IMR-90 (cell line): Measurements from ENCODE around the gene DCUN1D4. TPM values are rescaled to one million over a fixed set of nuclear protein-coding genes. Genes with fewer than 3 reads are reported as not detected.

Source experiments
- ATAC-seq: fragments of 200-7000 bp; cut with Tn5 transposase; 2 replicates; pipeline ENCODE4 v1.9.1; 2020; ENCODE audit warnings: low read depth, mild to moderate bottlenecking, moderate library complexity
- BruUV-seq: library from RNA; stranded (reverse); fragments of 400-500 nt; replicated peaks from 2 replicates; lab custom pipeline; 2021; lab: Mats Ljungman, UMichigan
- CTCF ChIA-PET: fragments of 300-600 bp; formaldehyde crosslinking; extraction: SDS; loops from one replicate; lab custom pipeline; 2021; ENCODE audit warnings: antibody characterized with exemption; lab: Yijun Ruan, JAX
- POLR2A ChIA-PET: fragments of 300-600 bp; sonication (Branson Sonifier 250); formaldehyde crosslinking; loops from one replicate; lab custom pipeline; 2022; ENCODE audit warnings: antibody characterized with exemption; ENCODE audit not compliant: unreplicated experiment; lab: Charles Lee
- DNase-seq: peaks from one replicate; pipeline ENCODE4 v3.0.0; 2013
- H2AFZ ChIP-seq: replicated peaks from 2 replicates; pipeline ENCODE3; 2013; ENCODE audit warnings: low read length, mild to moderate bottlenecking; ENCODE audit not compliant: poor library complexity
- H2AK5ac ChIP-seq: 2 replicates; pipeline ENCODE4 v1.6.1; 2013; ENCODE audit warnings: low read depth, low read length, inconsistent platforms
- H2AK9ac ChIP-seq: replicated peaks from 2 replicates; pipeline ENCODE3; 2013; ENCODE audit warnings: mild to moderate bottlenecking, low read depth, low read length, moderate library complexity; ENCODE audit not compliant: poor library complexity
- H2BK120ac ChIP-seq: 2 replicates; pipeline ENCODE4 v1.6.1; 2013; ENCODE audit warnings: low read depth, low read length, inconsistent platforms
- H2BK15ac ChIP-seq: 3 replicates; pipeline ENCODE4 v1.6.1; 2013; ENCODE audit warnings: low read depth, low read length, inconsistent platforms
- H2BK20ac ChIP-seq: 2 replicates; pipeline ENCODE4 v1.6.1; 2013; ENCODE audit warnings: low read depth, mild to moderate bottlenecking, inconsistent platforms, low read length, moderate library complexity
- H2BK5ac ChIP-seq: 2 replicates; pipeline ENCODE4 v1.6.1; 2013; ENCODE audit warnings: mild to moderate bottlenecking, low read depth, low read length, inconsistent platforms; ENCODE audit not compliant: poor library complexity, severe bottlenecking
- H3K14ac ChIP-seq: replicated peaks from 2 replicates; pipeline ENCODE4 v1.6.1; 2013; ENCODE audit warnings: low read depth, low read length, inconsistent platforms
- H3K18ac ChIP-seq: 2 replicates; pipeline ENCODE4 v1.6.1; 2013; ENCODE audit warnings: low read depth, low read length, control low read depth
- H3K23ac ChIP-seq: 2 replicates; pipeline ENCODE4 v1.6.1; 2013; ENCODE audit warnings: low read depth, low read length, inconsistent platforms
- H3K27ac ChIP-seq: 2 replicates; pipeline ENCODE4 v1.5.1; 2013; ENCODE audit warnings: mild to moderate bottlenecking, control low read depth, low read length; ENCODE audit not compliant: insufficient read depth
- H3K27me3 ChIP-seq: 2 replicates; pipeline ENCODE4 v1.6.1; 2013; ENCODE audit warnings: low read length; ENCODE audit not compliant: control insufficient read depth, insufficient read depth
- H3K36me3 ChIP-seq: 2 replicates; pipeline ENCODE4 v1.6.1; 2013; ENCODE audit warnings: low read length, mixed read lengths; ENCODE audit not compliant: control insufficient read depth, insufficient read depth
- H3K4ac ChIP-seq: 2 replicates; pipeline ENCODE4 v1.6.1; 2013; ENCODE audit warnings: low read depth, low read length, inconsistent platforms
- H3K4me1 ChIP-seq: 2 replicates; pipeline ENCODE4 v1.6.1; 2013; ENCODE audit warnings: low read length, mixed read lengths; ENCODE audit not compliant: control insufficient read depth, insufficient read depth
- H3K4me2 ChIP-seq: 2 replicates; pipeline ENCODE4 v1.6.1; 2013; ENCODE audit warnings: low read depth, mild to moderate bottlenecking, control low read depth, low read length, moderate library complexity
- H3K4me3 ChIP-seq: 2 replicates; pipeline ENCODE4 v1.5.1; 2013; ENCODE audit warnings: low read depth, mild to moderate bottlenecking, control low read depth, low read length, moderate library complexity; ENCODE audit not compliant: insufficient read depth
- H3K56ac ChIP-seq: 2 replicates; pipeline ENCODE4 v1.6.1; 2013; ENCODE audit warnings: low read length, inconsistent platforms; ENCODE audit not compliant: insufficient read depth; ENCODE audit errors: extremely low read depth
- H3K79me1 ChIP-seq, 2 experiments: 2 replicates each; pipeline ENCODE4 v1.6.1; 2013; ENCODE audit warnings: low read length in 2 of 2, inconsistent platforms in 1 of 2, low read depth in 1 of 2
- H3K9ac ChIP-seq: 2 replicates; pipeline ENCODE4 v1.6.1; 2013; ENCODE audit warnings: low read depth, low read length, control low read depth
- H3K9me1 ChIP-seq: 2 replicates; pipeline ENCODE4 v1.6.1; 2013; ENCODE audit warnings: low read length, inconsistent platforms; ENCODE audit not compliant: insufficient read depth
- H3K9me3 ChIP-seq: 2 replicates; pipeline ENCODE4 v1.6.1; 2013; ENCODE audit warnings: low read length; ENCODE audit not compliant: control insufficient read depth, insufficient read depth
- H4K20me1 ChIP-seq: 2 replicates; pipeline ENCODE4 v1.6.1; 2013; ENCODE audit warnings: low read length, inconsistent platforms; ENCODE audit not compliant: insufficient read depth
- H4K5ac ChIP-seq: 2 replicates; pipeline ENCODE4 v1.6.1; 2013; ENCODE audit warnings: mild to moderate bottlenecking, low read depth, low read length, control low read depth
- H4K8ac ChIP-seq, 2 experiments: 2 replicates each; pipeline ENCODE4 v1.6.1; 2013; ENCODE audit warnings: low read depth in 2 of 2, low read length in 2 of 2, control low read depth in 1 of 2, inconsistent platforms in 1 of 2
- H4K91ac ChIP-seq: 2 replicates; pipeline ENCODE4 v1.6.1; 2013; ENCODE audit warnings: low read depth, low read length, inconsistent platforms; ENCODE audit not compliant: insufficient read depth
- CEBPB ChIP-seq: IDR thresholded peaks from 2 replicates; pipeline ENCODE4 v1.6.1; 2012; ENCODE audit warnings: low read depth, low read length, improper control_type of control experiment
- FOS ChIP-seq: fragments of 150-350 bp; IDR thresholded peaks from 2 replicates; pipeline ENCODE4 v1.6.1; 2016; ENCODE audit warnings: low read depth, low read length
- MXI1 ChIP-seq: IDR thresholded peaks from 2 replicates; pipeline ENCODE4 v1.6.1; 2012; ENCODE audit warnings: low read depth, mild to moderate bottlenecking, low read length, moderate library complexity, borderline replicate concordance
- NFE2L2 ChIP-seq: fragments of 150-350 bp; IDR thresholded peaks from 2 replicates; pipeline ENCODE4 v1.6.1; 2016; ENCODE audit warnings: low read depth, mild to moderate bottlenecking, low read length
- POLR2A ChIP-seq: IDR thresholded peaks from 2 replicates; pipeline ENCODE4 v1.6.1; 2012; ENCODE audit warnings: mild to moderate bottlenecking, low read depth, low read length
- SMC3 ChIP-seq: fragments of 150-350 bp; IDR thresholded peaks from 2 replicates; pipeline ENCODE4 v1.6.1; 2016; ENCODE audit warnings: low read depth, mild to moderate bottlenecking, antibody characterized with exemption, low read length, moderate library complexity
- WGBS, 2 experiments: methylation state at CpG; one replicate each; pipeline versions ENCODE4 v1.1.5 to v1.1.7; 2013; ENCODE audit warnings: missing lambda C conversion rate in 2 of 2; ENCODE audit not compliant: insufficient read length in 1 of 2; ENCODE audit errors: extremely low coverage in 2 of 2; 5-methylcytosine and 5-hydroxymethylcytosine counted together
- dilution Hi-C: fragments of 300-500 bp; cut with HindIII; formaldehyde crosslinking; loops from one replicate; pipeline ENCODE4 v1.14.3; 2018; ENCODE audit warnings: low sequenced_read_pairs; ENCODE audit not compliant: unreplicated experiment
- in situ Hi-C: fragments of 300-500 bp; cut with MboI; formaldehyde crosslinking; loops from 3 replicates; pipeline ENCODE4 v1.14.3; 2019; ENCODE audit warnings: low sequenced_read_pairs, inconsistent platforms, mixed read lengths
- intact Hi-C: fragments of 100-400 bp; cut with micrococcal nuclease; formaldehyde crosslinking; loops from 2 replicates; pipeline ENCODE4 v1.10.0; 2022
- polyA plus RNA-seq, 3 experiments: library from polyadenylated mRNA; depleted of rRNA; stranded (reverse); fragments of >200 nt; gene quantifications; 2 replicates each; pipeline ENCODE4 v1.2.3, GENCODE V29; 2012; ENCODE audit warnings: low replicate concordance in 1 of 3
- total RNA-seq: library from RNA; depleted of rRNA; stranded (reverse); fragments of >200 nt; gene quantifications from 2 replicates; pipeline ENCODE4 v1.2.3, GENCODE V29; 2012

DCUN1D4 gene
- total and polyA plus RNA-seq, 2 of the 4 experiments (the other 2 are of a cell fraction), result 31.0 to 44.3 TPM

DNA sequence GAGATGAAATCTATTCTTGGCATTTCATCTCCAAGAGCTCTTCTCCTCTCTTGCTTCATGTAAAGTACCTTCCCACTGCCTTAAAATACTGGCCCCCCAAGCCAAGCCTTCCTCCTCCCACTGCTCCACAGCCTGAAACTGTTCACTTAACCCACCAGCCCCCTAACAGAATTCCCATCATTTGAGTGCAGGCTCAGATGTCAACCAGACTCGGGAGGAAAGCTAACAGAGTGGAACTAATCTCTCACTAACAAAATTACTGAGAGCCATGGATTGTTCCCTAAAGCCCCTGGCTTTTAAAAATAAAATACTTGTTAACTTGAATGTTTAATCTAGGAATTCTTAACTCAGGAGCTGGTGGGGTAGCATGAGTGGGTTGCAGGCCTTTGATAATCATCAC lies 7.1 kb upstream of the DCUN1D4 start:
- H3K79me1 ChIP-seq, result no peaks in the 10 kb centered on the region
- H2BK20ac ChIP-seq, result no peak overlapping the region
- no peaks in the 10 kb centered on the region for H3K36me3 ChIP-seq
- no TSS peak for BruUV-seq
- H3K9me3 ChIP-seq, result no peaks in the 10 kb centered on the region
- ATAC-seq, result no peak
- H3K27ac ChIP-seq, result no peak overlapping the region
- ChIA-PET POLR2A (no interaction called here), CTCF (no interaction called here)
- H4K20me1 ChIP-seq, result no peaks in the 10 kb centered on the region; the same call in 1 of the 2 replicates
- DNase-seq, result no peak
- WGBS, 2 experiments, result no CpG with 5 or more reads among the region's 1 CpG
- H3K27me3 ChIP-seq, result no peaks in the 10 kb centered on the region; the same call in 1 of the 2 replicates
- no peak overlapping the region for H3K23ac ChIP-seq
- intact Hi-C loops (no loop called here), dilution Hi-C loops (no loop called here), in situ Hi-C loops (no loop called here)
- no peak overlapping the region for H2BK5ac ChIP-seq
- no peak overlapping the region for H2AK5ac ChIP-seq
- H3K56ac ChIP-seq, result no peak overlapping the region
- H3K9ac ChIP-seq, result no peak overlapping the region
- no peak overlapping the region for H4K91ac ChIP-seq
- H3K4me3 ChIP-seq, result no peak overlapping the region
- no peak overlapping the region for H4K8ac ChIP-seq
- no peak overlapping the region for H3K18ac ChIP-seq
- H2AFZ ChIP-seq, result no peak overlapping the region
- H2AK9ac ChIP-seq, result no peak overlapping the region
- no peak overlapping the region for H3K4me2 ChIP-seq
- no peak overlapping the region for H3K4ac ChIP-seq
- H4K5ac ChIP-seq, result no peak overlapping the region
- H3K9me1 ChIP-seq, result no peaks in the 10 kb centered on the region
- no peak overlapping the region for H2BK120ac ChIP-seq
- H3K14ac ChIP-seq, result no peak overlapping the region
- TF ChIP-seq FOS (no peak), CEBPB (no peak), NFE2L2 (no peak), POLR2A (no peak), SMC3 (no peak), MXI1 (no peak)
- H2BK15ac ChIP-seq, result no peak overlapping the region
- peaks cover 1% of the 10 kb centered on the region; the same call in 1 of the 2 replicates for H3K4me1 ChIP-seq
